GM21717 (cell line): ENCODE results near the gene GUCA1A.
"Not testable (repeated sequence)": the region's sequence is repeated elsewhere in the genome, so short reads cannot be mapped to it uniquely, and the experiment has no call there.

ENCODE experiments used
- ATAC-seq: cut with Tn5 transposase; IDR thresholded peaks from one replicate; pipeline ENCODE4 v1.9.1; 2021; ENCODE audit warnings: mild to moderate bottlenecking, moderate library complexity; ENCODE audit not compliant: unreplicated experiment

The GUCA1A gene

DNA sequence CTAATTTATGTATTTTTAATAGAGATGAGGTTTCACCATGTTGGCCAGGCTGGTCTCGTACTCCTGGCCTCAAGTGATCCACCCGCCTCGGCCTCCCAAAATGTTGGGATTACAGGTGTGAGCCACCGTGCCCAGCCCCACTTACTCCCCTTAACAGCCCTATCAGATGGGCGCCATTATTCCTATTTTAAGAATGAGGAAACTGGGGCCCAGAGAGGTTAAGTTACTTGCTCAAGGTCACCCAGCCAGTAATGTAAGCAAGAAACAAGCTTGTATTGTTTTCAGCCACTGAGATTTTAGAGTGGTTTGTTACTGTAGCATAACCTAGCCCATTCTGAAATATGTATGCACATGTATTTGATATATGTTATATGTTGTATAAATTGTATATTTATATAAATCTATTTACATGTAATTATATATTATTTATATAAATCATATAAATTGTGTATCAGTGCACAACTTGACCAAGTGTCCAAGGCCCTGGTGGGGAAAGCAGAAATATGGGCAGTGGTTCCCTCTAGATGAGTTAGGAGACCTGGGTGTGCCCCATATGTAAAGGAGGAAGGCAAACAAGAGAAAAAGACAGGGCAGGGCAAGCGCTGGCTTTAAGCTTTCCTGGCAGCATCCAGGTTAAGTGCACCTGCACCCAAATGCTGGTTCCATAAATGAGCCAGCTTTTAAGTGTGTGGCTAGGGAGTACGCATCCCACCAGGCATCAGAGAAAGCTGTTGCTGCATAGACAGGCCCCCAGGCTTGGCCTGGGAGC, 1.2 kb upstream of the GUCA1A start:
- no peak for ATAC-seq

DNA sequence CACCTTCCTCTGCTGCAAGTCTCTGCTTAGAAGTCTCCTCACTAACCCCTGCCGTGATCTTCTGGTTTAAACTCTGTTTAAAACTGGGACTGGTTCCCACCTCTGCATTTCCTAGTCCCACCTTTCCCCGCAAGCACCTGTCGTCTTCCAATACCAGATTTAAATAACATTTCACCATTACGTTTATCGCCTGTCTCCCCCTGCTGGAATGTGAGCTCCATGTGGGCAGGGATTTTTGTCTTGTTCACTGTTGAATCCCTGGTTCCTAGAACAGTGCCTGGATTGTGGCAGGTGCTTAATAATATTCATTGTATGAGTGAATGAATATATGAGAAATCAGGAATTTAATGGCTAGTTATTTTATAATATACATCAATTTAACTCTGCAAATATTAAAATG, 2.7 kb downstream of the GUCA1A start:
- no peak for ATAC-seq

DNA sequence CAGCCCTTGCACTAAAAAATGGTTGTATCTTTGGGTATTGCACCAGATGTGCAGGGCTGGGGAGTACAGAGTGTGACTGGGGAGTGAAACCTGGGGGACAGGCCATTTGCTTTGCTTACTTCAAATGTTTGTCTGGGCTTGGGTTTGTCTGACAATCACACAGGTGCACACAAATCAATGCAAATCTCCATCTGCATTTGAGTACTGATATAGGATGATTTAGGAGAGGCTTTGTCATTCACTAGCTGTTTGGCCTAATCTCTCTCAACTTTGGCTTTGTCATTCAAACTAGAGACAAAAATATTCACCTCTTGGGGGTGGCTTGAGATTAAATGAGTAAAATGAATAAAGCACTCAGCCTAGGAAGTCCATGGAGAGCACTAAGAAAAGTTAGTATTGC, 3.8 kb downstream of the GUCA1A start:
- ATAC-seq, result no peak

DNA sequence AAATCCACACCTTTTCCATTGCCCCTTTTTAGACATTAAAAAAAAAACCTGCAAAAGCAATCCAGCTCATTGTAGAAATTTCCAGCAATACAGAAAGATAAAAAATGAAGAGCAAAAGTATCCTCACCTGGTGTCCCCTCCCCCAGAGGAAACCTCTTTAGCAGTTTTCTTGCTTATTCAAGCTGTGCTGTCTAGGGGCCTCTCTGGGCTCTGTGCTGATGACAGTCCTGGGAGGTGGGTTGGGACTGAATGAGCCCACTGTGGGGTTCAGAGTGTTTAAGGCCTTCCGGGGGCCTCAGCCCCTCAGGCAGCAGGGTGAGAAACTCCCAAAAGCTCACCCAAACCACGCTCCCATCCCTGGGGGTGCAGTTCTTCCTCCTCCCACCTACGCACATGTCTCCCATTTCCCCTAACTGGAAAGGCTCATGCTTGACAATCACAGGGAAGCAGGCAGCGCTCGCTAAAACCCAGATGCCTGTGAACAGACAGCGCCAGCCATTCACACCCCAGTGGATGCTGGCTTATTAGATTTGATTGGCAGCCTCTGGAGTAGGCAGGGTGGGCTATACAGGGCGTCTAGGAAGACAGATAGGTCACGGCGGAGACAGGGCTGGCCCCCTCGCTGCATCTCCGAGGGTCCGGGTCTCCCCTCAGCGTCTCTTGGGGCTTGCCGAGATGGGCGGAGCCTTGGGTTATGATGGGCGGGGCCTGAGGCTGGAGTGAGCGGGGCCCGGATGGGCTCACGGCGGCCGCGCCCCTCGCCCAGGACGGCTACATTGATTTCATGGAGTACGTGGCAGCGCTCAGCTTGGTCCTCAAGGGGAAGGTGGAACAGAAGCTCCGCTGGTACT, 4.6 kb downstream of the GUCA1A start:
- ATAC-seq, result no peak

DNA sequence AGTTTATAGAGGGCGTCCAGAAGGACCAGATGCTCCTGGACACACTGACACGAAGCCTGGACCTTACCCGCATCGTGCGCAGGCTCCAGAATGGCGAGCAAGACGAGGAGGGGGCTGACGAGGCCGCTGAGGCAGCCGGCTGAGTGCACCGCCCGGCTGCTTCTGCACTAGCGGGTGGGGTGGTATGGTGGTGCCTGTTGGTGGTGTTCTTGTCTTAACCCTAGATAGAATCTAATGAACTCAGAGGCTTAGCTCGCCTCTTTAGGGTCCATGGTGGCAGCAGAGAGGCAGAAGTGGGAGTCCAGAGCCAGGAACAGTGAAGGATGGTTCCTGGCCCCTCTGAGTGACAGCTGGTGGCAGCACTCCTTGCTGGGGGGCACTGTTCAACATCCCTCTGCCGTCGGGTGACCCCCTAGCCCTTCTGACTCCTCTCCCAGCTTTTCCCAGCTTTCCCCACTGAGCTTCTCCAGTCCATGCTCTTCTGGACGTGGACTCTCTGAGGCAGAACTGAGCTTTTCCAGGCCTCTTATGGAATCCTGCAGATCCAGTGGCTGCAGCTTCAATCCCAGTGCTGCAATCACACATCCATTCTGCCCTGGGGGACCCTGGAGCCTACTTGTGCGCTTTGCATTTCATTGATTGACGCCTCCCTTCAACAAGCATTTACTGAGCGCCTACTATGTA, 6.2 kb downstream of the GUCA1A start:
- no peak for ATAC-seq

DNA sequence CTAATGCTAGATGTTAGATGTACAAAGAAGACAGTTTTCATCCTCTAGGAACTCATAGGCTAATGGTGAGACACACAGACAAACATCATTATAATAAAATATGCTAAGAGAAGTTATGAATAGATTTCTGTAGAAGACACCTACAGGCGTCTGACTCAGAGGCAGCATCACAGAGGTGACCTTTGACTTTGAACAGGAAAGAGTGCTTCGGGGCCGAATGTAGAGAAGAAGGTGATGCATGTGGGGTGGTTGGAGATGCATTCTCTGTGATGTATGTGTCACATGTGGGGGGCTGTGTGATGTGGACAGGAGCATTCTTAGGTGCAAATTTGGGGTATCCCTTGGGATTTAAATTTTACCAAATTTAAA, 6.8 kb downstream of the GUCA1A start:
- no peak for ATAC-seq

DNA sequence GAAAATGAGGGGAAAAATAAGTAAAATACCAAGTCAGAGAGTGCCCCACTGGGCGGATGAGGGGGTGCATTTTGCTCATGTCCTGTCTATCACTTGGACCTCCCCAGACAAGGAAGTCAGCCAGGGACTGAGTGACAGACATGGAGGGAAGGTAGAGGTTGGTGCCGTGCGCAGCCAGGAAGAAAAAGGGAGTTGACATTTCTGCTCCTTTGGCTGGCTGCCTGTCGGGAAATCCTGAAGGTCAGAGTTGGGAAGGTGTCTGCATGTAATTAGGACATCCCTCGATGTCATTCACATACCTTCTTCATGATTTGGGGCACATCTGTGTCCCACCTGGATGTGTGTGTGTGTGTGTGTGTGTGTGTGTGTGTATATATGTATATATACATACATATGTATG, 8.9 kb downstream of the GUCA1A start:
- no peak for ATAC-seq

DNA sequence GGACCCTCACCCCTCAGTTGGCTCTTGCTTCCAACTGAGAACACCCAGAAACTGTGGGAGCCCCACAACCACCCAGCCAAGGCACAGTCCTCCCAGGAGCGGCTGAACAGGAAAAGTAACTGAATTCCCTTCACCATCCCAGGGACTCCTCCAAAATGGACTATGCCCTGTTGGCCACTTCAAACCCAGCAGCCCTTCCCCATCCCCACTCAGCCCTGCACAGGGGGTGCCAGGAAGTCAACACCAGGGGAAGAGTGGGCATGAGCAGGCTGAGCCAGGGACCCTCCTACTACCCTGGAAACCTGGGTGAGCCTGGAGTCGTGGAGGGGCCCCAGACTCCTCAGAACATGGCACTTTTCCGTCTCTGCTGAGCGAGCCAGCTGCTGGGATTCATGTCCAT, 11.3 kb downstream of the GUCA1A start:
- ATAC-seq, result no peak

DNA sequence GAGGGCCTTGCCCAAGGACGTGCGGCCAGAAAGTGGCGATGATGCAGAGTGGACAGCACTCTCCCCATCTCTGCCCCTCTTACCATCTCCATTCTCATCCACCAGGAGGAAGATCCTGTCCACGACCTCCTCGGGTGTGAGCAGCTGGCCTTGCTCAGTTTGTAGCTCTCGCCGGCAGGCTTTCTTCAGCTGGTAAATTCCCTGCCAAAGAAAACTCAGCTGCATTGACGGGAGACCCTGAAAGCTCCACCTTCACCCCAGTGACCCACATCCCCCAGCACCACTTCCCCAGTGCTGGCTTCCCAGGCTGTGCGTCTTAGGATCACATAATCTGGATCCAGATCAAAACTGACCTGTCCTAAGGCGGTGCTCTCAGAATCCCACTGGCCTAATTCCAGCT, 12.4 kb downstream of the GUCA1A start:
- no peak for ATAC-seq

DNA sequence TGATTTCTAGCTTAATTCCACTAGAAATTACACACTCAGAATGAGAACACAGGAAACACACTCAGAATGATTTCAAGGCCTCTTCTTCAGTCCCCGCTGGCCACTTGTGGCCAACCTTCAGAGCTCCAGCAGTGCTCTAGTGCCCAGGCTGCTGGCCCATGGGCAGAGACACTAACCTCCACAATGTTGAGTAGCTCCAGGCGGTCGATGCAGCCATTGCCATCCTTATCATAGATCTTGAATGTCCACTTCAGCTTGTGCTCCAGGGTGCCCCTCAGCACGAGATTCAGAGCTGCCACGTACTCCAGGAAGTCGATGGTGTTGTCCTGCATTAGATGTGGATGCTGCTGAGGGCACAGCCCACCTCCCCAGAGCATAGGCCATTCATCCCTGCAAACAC, 15.2 kb downstream of the GUCA1A start:
- ATAC-seq, result no peak

DNA sequence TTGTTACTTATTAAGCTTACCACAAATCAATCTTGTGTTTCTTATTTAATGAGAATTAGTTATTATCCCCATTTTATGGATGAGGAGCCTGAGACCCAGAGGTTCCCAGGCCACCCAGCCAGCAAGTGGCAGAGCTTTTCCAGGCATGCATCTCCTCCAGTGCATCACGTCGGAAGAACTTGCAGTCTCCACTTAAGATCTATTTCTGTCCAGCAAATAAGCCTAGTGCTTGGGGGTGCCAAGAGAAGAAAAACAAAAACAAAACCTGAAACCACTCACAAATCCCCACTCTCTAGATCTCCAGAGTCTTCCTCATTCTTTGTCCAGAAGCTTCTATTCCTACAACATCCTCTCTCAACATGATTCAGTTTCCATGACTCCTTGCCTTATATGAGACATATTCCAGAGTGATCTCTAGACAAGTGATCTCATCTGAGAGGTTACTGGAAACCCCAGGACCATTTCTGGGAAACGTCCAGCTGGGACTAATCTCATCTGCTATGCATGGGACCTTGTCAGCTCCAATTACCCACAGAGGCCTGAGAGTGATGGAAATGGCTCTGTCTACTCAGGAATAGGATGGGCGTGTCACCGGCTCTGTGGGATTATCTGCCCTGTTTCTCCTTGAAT, 17.5 kb downstream of the GUCA1A start:
- ATAC-seq, result no peak

DNA sequence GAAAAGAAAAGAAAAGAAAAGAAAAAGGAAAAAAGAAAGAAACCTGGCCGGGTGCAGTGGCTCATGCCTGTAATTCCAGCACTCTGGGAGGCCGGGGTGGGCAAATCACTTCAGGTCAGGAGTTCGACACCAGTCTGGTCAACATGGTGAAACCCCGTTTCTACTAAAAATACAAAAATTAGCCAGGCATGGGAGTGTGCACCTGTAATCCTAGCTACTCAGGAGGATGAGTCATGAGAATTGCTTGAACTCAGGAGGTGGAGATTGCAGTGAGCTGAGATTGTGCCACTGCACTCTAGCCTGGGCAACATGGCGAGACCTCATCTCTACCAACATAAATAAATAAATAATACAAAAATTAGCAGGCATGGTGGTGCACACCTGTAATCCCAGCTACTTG, 19.2 kb downstream of the GUCA1A start:
- ATAC-seq, result not testable (repeated sequence)

DNA sequence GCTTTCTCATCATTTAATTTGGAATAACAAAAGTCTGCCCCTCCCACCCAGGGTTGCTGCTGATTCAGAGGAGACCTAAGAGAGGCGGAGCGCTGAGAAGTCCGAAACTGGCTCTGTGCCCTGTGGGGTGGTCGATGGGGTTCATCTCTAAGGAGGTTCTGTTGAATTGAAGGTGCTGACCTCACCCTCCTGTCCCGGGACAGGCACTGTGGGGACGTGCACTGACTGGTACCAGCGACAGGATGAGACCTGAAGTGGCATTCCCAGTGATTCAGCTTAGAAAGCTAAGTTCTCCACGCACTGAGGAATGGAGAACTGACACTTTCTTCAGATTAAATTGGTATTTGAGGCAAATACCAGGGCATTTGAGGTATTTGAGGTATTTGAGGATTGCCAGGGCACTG, 20.3 kb downstream of the GUCA1A start:
- no peak for ATAC-seq

DNA sequence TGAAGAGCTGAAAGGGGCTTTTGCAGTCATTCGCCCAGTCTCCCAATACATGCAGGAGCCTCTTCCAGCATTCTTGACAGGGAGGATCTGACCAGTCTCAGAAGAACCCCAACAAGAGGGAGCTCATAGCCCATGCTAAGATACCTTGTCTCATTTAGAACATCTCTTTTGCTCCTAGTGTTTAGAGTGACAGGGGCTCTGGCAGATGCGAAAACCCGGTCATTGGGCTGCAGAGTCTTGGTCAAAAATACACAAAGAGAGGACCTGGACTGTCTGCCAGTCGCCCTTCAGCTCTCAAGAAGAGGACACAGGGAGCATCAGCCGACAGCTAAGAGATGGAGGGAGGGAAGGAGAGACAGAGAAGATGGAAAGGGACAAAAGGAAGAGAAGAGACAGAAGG, 20.9 kb downstream of the GUCA1A start:
- ATAC-seq, result no peak

DNA sequence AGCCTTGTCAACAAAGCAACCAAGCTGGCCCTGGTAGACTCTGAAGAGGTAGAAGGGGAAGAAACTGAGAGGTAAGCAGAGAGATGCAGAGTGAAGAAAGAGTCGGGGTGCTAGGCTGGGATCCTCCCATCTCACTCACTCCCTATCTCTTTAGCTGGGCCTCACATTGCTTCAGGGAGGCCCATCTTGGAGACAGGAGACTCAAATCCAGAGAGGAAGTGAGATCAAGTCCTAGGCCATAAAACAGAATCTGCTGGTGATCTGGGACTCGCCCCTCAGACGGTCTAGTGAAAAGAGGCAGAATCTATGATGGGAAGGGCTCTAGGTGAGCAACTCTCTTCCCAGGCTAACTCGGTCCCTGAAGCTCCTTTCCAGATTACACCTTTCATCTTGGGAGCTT, 22.3 kb downstream of the GUCA1A start:
- ATAC-seq, result no peak

DNA sequence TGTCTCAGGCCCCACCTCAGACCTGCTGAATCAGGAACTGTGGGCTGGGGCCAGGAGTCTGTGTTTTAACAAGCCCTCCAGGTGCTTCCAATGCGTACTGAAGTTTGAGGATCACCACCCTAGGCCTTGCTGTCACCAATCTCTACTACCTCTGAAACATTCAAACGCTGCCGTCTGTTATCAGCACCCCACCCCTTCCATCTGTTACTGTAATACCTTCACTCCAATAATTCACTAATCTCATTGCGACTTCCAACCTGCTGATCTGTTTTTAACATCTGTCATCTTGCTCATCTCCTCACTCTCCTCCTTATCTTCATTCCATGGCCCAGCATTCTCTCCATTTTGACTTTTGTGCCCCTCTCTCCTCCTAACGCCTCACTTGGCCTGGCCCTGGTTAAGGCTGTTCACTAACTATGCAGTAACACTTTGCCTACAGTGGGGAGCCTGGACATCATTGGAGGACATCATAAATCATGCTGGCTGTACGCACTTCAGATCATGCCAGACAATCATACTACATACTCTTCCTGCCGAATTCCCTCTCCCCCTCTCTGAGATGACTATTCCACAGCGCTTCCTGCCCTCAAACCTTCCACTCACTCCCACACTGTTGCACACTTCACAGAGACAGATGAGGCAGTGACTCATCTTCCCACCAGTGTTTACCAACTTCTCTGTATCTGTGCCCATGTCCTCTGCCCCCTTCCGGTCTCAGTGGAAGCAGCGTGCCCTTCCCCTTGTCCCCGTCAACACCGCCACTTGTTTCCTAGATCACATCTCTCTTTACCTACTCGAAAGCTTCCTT, 24.6 kb downstream of the GUCA1A start:
- ATAC-seq, result no peak

DNA sequence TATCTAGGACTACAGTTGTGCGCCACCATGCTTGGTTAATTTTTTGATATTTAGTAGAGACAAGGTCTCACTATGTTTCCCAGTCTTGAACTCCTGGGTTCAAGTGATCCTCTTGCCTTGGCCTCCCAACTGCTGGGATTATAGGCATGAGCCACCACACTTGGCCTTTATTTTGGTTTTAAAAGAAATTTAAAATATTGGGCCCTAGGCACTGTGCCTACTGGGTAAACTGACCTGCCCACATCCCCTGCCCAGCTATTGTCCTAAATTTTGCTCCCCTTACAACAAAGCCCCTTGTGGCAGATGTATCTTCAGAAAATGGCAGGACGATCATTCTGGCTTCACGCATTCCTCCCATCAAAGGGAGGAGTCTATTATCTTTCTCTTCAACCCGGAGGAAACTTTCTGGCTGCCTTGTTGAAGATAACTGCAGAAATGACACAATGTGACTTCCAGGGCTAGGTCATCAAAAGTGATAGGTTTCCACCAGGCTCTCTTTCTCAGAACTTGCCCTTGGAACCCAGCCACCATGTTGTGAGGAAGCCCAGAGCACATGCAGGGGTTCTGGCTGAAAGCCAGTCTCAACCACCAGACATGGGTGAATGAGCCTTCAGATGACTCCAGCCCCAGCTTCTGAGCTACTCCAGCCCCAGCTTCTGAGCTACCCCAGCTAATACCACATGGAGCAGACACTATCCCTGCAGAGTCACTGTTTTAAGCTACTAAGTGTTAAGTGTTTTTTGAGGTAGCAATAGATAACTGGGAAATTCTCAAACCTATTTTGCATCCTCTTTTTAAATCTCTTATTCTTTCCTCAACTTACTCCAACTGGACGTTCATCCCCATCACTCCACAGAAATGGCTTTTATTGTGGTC, 26.2 kb downstream of the GUCA1A start:
- no peak for ATAC-seq

DNA sequence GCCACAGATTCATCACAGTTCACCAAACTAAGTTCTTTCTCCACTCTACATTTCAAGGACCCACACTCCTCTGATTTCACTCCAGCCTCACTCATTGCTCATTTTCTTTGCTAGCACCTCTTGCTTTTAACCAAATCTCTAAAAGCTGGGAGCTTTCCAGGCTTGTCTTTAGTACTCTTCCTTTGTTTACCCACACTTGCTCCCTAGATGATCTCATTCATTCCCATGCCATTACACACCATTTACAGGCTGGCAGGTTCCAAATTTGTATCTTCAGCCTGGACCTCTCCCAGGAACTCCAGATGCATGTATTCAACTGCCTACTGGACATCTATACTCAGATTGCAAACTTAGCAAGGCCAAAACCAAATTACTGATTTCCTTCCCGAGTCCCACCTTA, 26.9 kb downstream of the GUCA1A start:
- ATAC-seq, result no peak

DNA sequence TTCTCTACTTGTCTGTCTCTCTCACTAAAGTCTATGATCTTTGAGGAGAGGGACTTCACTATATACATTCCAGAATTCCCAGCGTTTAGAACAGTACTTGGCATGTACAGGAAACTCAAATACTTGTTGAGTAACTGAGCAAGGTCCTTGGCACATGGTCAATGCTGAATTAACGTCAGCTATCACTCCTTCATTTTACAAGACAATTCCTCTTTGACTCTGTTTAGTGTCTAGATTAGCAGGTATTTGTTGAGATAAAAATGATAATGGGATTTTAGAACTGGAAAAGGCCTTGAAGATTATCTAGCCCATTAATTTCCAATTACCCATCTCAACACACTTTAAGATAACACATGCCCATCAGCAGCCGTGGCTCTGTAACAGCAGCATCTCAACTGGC, 28.2 kb downstream of the GUCA1A start:
- no peak for ATAC-seq
